H1 (cell line): ENCODE data around the gene PRPF18. TPM values are rescaled to one million over a fixed set of nuclear protein-coding genes. Genes with fewer than 3 reads are reported as not detected.

ENCODE experiments used
- CTCF ChIA-PET: fragments of 300-600 bp; sonication (Branson Sonifier 250); formaldehyde crosslinking; loops from one replicate; lab custom pipeline; 2021; ENCODE audit not compliant: partially characterized antibody; lab: Charles Lee
- POLR2A ChIA-PET: fragments of 300-600 bp; sonication (Branson Sonifier 250); formaldehyde crosslinking; loops from one replicate; lab custom pipeline; 2021; ENCODE audit warnings: inconsistent platforms; ENCODE audit not compliant: partially characterized antibody; lab: Charles Lee
- DNase-seq, 2 experiments: peaks; one replicate each; pipeline versions ENCODE4 v3.0.0 to v3.0.0-alpha.2; 2010 to 2022; ENCODE audit warnings: low spot score in 2 of 2, low read depth in 1 of 2, mixed read lengths in 1 of 2
- FAIRE-seq: peaks from 2 replicates; lab custom pipeline; 2011; peaks lifted over from hg19 to GRCh38; lab: Jason Lieb, UNC
- H2AFZ ChIP-seq: 2 replicates; pipeline ENCODE4 v1.8.1; 2012; ENCODE audit warnings: low read length, inconsistent platforms
- H2AK5ac ChIP-seq: 2 replicates; pipeline ENCODE4 v1.6.1; 2013; ENCODE audit warnings: low read depth, low read length
- H2BK120ac ChIP-seq: replicated peaks from 2 replicates; pipeline ENCODE3; 2013; ENCODE audit warnings: low read depth, low read length, inconsistent platforms
- H2BK12ac ChIP-seq: 2 replicates; pipeline ENCODE4 v1.6.1; 2013; ENCODE audit warnings: low read depth, low read length
- H2BK15ac ChIP-seq: 2 replicates; pipeline ENCODE4 v1.6.1; 2013; ENCODE audit warnings: low read length
- H2BK20ac ChIP-seq: 2 replicates; pipeline ENCODE4 v1.6.1; 2013; ENCODE audit warnings: low read length
- H2BK5ac ChIP-seq: 2 replicates; pipeline ENCODE4 v1.6.1; 2013; ENCODE audit warnings: low read depth, low read length
- H3K14ac ChIP-seq: 2 replicates; pipeline ENCODE4 v1.6.1; 2013; ENCODE audit warnings: inconsistent platforms; ENCODE audit not compliant: insufficient read length
- H3K18ac ChIP-seq: 2 replicates; pipeline ENCODE4 v1.6.1; 2013; ENCODE audit warnings: low read length; ENCODE audit errors: extremely low read depth
- H3K23ac ChIP-seq: 2 replicates; pipeline ENCODE4 v1.6.1; 2013; ENCODE audit warnings: inconsistent platforms; ENCODE audit not compliant: insufficient read length
- H3K23me2 ChIP-seq: 2 replicates; pipeline ENCODE4 v1.6.1; 2013; ENCODE audit warnings: low read depth, low read length
- H3K27ac ChIP-seq: 2 replicates; pipeline ENCODE4 v1.6.1; 2011; ENCODE audit warnings: low read depth, low read length, inconsistent platforms
- H3K27me3 ChIP-seq, 4 experiments: replicated peaks in 1 of 4; 1 replicate in 1 of 4; 2 replicates in 3 of 4; pipeline versions ENCODE4 v1.6.1 to v1.8.1; 2011 to 2013; ENCODE audit warnings: low read length in 3 of 4, mild to moderate bottlenecking in 3 of 4, inconsistent platforms in 2 of 4, mixed read lengths in 2 of 4, moderate library complexity in 1 of 4; ENCODE audit not compliant: control insufficient read depth in 3 of 4, insufficient read depth in 3 of 4; ENCODE audit errors: extremely low read depth in 1 of 4
- H3K36me3 ChIP-seq, 4 experiments: 2 replicates each; pipeline versions ENCODE4 v1.6.1 to v1.8.1; 2011 to 2013; ENCODE audit warnings: mild to moderate bottlenecking in 4 of 4, low read length in 3 of 4, moderate library complexity in 2 of 4, control low read depth in 1 of 4, inconsistent platforms in 1 of 4; ENCODE audit not compliant: insufficient read depth in 4 of 4, control insufficient read depth in 2 of 4
- H3K4ac ChIP-seq: replicated peaks from 2 replicates; pipeline ENCODE3; 2013; ENCODE audit warnings: low read length, low read depth, mixed read lengths, inconsistent platforms; ENCODE audit not compliant: insufficient read length
- H3K4me1 ChIP-seq, 4 experiments: replicated peaks in 1 of 4; 1 replicate in 1 of 4; 2 replicates in 3 of 4; pipeline versions ENCODE4 v1.6.1 to v1.8.1; 2011 to 2013; ENCODE audit warnings: low read length in 3 of 4, inconsistent platforms in 2 of 4, mixed read lengths in 1 of 4; ENCODE audit not compliant: insufficient read depth in 4 of 4, control insufficient read depth in 3 of 4
- H3K4me2 ChIP-seq, 2 experiments: 2 replicates each; pipeline versions ENCODE4 v1.6.1 to v1.8.1; 2011 to 2013; ENCODE audit warnings: low read depth in 2 of 2, low read length in 2 of 2, control low read depth in 1 of 2, inconsistent platforms in 1 of 2, mild to moderate bottlenecking in 1 of 2; ENCODE audit not compliant: insufficient read depth in 1 of 2
- H3K4me3 ChIP-seq, 4 experiments: fragments of 200-600, 300-600 bp in 1 of 4; sonication (generic), shearing (Covaris generic), sonication (Bioruptor Twin) in 1 of 4; 2 replicates each; pipeline versions ENCODE4 v1.5.1 to v1.8.1; 2011 to 2016; ENCODE audit warnings: low read length in 4 of 4, low read depth in 3 of 4, control low read depth in 2 of 4, inconsistent platforms in 2 of 4, mild to moderate bottlenecking in 2 of 4, mixed read lengths in 1 of 4, moderate library complexity in 1 of 4; ENCODE audit not compliant: insufficient read depth in 2 of 4; ENCODE audit errors: extremely low read depth in 1 of 4
- H3K56ac ChIP-seq: replicated peaks from 2 replicates; pipeline ENCODE3; 2013; ENCODE audit warnings: low read depth, mild to moderate bottlenecking, mixed read lengths, low read length, inconsistent platforms; ENCODE audit not compliant: insufficient read length
- H3K79me1 ChIP-seq: 2 replicates; pipeline ENCODE4 v1.6.1; 2013; ENCODE audit warnings: low read depth, low read length, control low read depth
- H3K79me2 ChIP-seq, 2 experiments: 2 replicates each; pipeline versions ENCODE4 v1.6.1 to v1.8.1; 2012 to 2013; ENCODE audit warnings: low read length in 2 of 2, mild to moderate bottlenecking in 2 of 2, inconsistent platforms in 1 of 2; ENCODE audit not compliant: insufficient read depth in 2 of 2, control insufficient read depth in 1 of 2
- H3K9ac ChIP-seq, 4 experiments: replicated peaks in 1 of 4; 1 replicate in 1 of 4; 2 replicates in 3 of 4; pipeline versions ENCODE4 v1.6.1 to v1.8.1; 2011 to 2013; ENCODE audit warnings: low read depth in 3 of 4, low read length in 3 of 4, control low read depth in 2 of 4, mild to moderate bottlenecking in 2 of 4, moderate library complexity in 2 of 4, inconsistent platforms in 1 of 4; ENCODE audit errors: extremely low read depth in 1 of 4
- H3K9me3 ChIP-seq, 2 experiments: 2 replicates each; pipeline versions ENCODE4 v1.6.1 to v1.8.1; 2012 to 2013; ENCODE audit warnings: mild to moderate bottlenecking in 2 of 2, moderate library complexity in 2 of 2, control low read depth in 1 of 2, inconsistent platforms in 1 of 2, low read depth in 1 of 2, low read length in 1 of 2, mixed read lengths in 1 of 2; ENCODE audit not compliant: insufficient read depth in 2 of 2
- H4K20me1 ChIP-seq, 2 experiments: replicated peaks in 1 of 2; 2 replicates each; pipeline versions ENCODE3 to v1.8.1; 2011 to 2013; ENCODE audit warnings: inconsistent platforms in 2 of 2, low read length in 2 of 2, mild to moderate bottlenecking in 1 of 2; ENCODE audit not compliant: insufficient read depth in 2 of 2, control insufficient read depth in 1 of 2
- H4K5ac ChIP-seq: 2 replicates; pipeline ENCODE4 v1.6.1; 2013; ENCODE audit warnings: low read length, low read depth, mixed read lengths, inconsistent platforms; ENCODE audit not compliant: insufficient read length
- H4K8ac ChIP-seq: 2 replicates; pipeline ENCODE4 v1.8.0; 2013; ENCODE audit warnings: mild to moderate bottlenecking, moderate library complexity, low read length, inconsistent platforms; ENCODE audit not compliant: insufficient read depth; ENCODE audit errors: extremely low read depth
- H4K91ac ChIP-seq: replicated peaks from 2 replicates; pipeline ENCODE3; 2013; ENCODE audit warnings: low read length, mixed read lengths, inconsistent platforms; ENCODE audit not compliant: insufficient read length
- ASH2L ChIP-seq: fragments of 200-600, 300-600 bp; sonication (generic); IDR thresholded peaks from one replicate; pipeline ENCODE4 v1.7.1; 2017; ENCODE audit warnings: low read length
- CEBPB ChIP-seq: IDR thresholded peaks from 2 replicates; pipeline ENCODE4 v1.6.1; 2012; ENCODE audit warnings: low read depth, low read length
- CHD2 ChIP-seq: IDR thresholded peaks from 2 replicates; pipeline ENCODE4 v1.6.1; 2012; ENCODE audit warnings: low read length, improper control_type of control experiment
- KDM5A ChIP-seq: fragments of 200-600 bp; IDR thresholded peaks from 2 replicates; pipeline ENCODE4 v1.7.1; 2012; ENCODE audit warnings: mild to moderate bottlenecking, low read length, inconsistent platforms, mixed read lengths
- NRF1 ChIP-seq: IDR thresholded peaks from 2 replicates; pipeline ENCODE4 v1.6.1; 2011; ENCODE audit warnings: mild to moderate bottlenecking, low read depth, low read length, improper control_type of control experiment
- RAD21 ChIP-seq, 2 experiments: IDR thresholded peaks in 1 of 2; conservative IDR thresholded peaks in 1 of 2; 2 replicates each; pipeline ENCODE4 v1.6.1; 2011; ENCODE audit warnings: low read depth in 2 of 2, low read length in 2 of 2, improper control_type of control experiment in 1 of 2, inconsistent platforms in 1 of 2, mild to moderate bottlenecking in 1 of 2, moderate library complexity in 1 of 2
- WGBS, 2 experiments: shearing (Covaris generic) in 1 of 2; methylation state at CpG; one replicate each; pipeline versions ENCODE4 v1.1.6 to v1.1.7; 2013 to 2015; ENCODE audit warnings: low lambda C conversion rate in 2 of 2, mixed read lengths in 2 of 2, inconsistent platforms in 1 of 2, low coverage in 1 of 2, missing lambda C conversion rate in 1 of 2; ENCODE audit not compliant: insufficient replicate concordance in 2 of 2, insufficient coverage in 1 of 2, insufficient read length in 1 of 2; ENCODE audit errors: extremely low coverage in 1 of 2, missing lambda C conversion rate in 1 of 2; 5-methylcytosine and 5-hydroxymethylcytosine counted together
- polyA plus RNA-seq, 7 experiments: library from polyadenylated mRNA; depleted of rRNA in 3 of 7; stranded (reverse) in 5 of 7; unstranded in 2 of 7; fragments of >200 nt in 5 of 7; fragments of 200-250 nt in 2 of 7; gene quantifications; 1 replicate in 5 of 7; 2 replicates in 1 of 7; 4 replicates in 1 of 7; pipeline versions ENCODE4 v1.2.1 to v1.2.3, GENCODE V29; 2011 to 2013; ENCODE audit warnings: missing spikeins in 2 of 7, mixed read lengths in 2 of 7
- total RNA-seq: library from RNA; stranded (reverse); fragmentation: NEBNext Ultra II Directional; extraction: Animal tissue kit (Norgen Biotek cat#: 25700); gene quantifications from 2 replicates; pipeline ENCODE4 v1.2.1, GENCODE V29; 2021
- TF ChIP-seq, protein P1 (sequence below): IDR thresholded peaks from 2 replicates; pipeline ENCODE4 v1.6.1; 2012; ENCODE audit warnings: inconsistent platforms

Gene PRPF18
- total and polyA plus RNA-seq, 2 of the 8 experiments (the other 6 are each of a cell fraction or from before 2014, with no cell fraction given) = 3.8 to 12.6 TPM

DNA sequence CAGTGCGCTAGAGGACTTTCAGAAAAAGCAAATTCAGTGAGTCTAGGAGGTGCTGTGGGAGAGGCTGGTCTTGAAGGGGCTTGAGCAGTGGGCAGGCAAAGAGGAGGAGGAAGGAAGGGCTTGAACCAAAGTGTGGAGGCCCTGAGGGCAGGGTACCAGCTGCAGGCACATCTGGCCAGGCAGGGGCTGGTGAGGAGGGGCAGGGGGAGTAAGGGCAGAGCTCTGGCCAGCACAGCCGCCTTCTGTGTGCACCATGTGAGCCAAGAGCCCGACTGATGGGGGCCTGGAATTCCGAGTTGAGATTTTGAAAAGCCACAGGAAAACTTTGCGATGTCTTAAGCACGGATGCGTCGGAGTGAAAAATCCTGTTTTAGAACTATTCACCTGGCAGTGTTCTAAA is 74.5 kb downstream of the PRPF18 start:
- FAIRE-seq = no peak
- CTCF ChIA-PET = interaction anchor here (0.8 to 2.3 kb wide), 15 partner anchors 15 to 820 kb away, joined by 3 to 8 read pairs (median 4); no protein-coding TSS in a partner anchor
- Histone ChIP-seq H3K4me2 (no peak overlapping the region), H2BK15ac (no peak overlapping the region), H4K5ac (no peak overlapping the region), H2BK12ac (no peak overlapping the region), H2BK5ac (no peak overlapping the region), H4K91ac (no peak overlapping the region), H2BK20ac (no peak overlapping the region), H3K4me3 (no peak overlapping the region), H3K23ac (no peak overlapping the region), H3K79me2 (no peaks in the 10 kb centered on the region), H3K56ac (no peak overlapping the region), H4K20me1 (no peaks in the 10 kb centered on the region), H2AK5ac (no peak overlapping the region), H2AFZ (no peak overlapping the region), H4K8ac (no peak overlapping the region), H3K9me3 (no peaks in the 10 kb centered on the region), H3K9ac (no peak overlapping the region), H3K4ac (no peak overlapping the region), H3K27me3 (no peaks in the 10 kb centered on the region), H3K4me1 (no peaks in the 10 kb centered on the region; a peak in 1 of 7 replicates), H3K36me3 (peaks cover 5 to 38% (median 16%) of the 10 kb centered on the region in 4 experiments; a peak in 7 of 8 replicates), H3K23me2 (no peaks in the 10 kb centered on the region), H3K27ac (no peak overlapping the region), H3K18ac (no peak overlapping the region), H3K79me1 (no peaks in the 10 kb centered on the region), H2BK120ac (no peak overlapping the region), H3K14ac (no peak overlapping the region)
- no peak for DNase-seq
- POLR2A ChIA-PET = no interaction called here
- TF ChIP-seq RAD21 (IDR thresholded peaks at IDR 0.05 in 1 of 2, conservative IDR thresholded peaks at IDR 0.05 in 1 of 2; ENCODE audit: low read depth in 2 of 2, low read length in 2 of 2) (no peak), KDM5A (no peak), CEBPB (no peak), NRF1 (no peak), ASH2L (no peak), CHD2 (no peak)
- TF ChIP-seq, protein P1, sequence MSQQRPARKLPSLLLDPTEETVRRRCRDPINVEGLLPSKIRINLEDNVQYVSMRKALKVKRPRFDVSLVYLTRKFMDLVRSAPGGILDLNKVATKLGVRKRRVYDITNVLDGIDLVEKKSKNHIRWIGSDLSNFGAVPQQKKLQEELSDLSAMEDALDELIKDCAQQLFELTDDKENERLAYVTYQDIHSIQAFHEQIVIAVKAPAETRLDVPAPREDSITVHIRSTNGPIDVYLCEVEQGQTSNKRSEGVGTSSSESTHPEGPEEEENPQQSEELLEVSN = no peak
- WGBS, 2 experiments = 82% methylated on average over 8 of the region's 8 CpGs; no CpG with 5 or more reads in 1 of the 2 experiments
